Body of pancreas (tissue), 4 donors: ENCODE data around the gene SALL4. TPM values are rescaled to one million over a fixed set of nuclear protein-coding genes. Genes with fewer than 3 reads are reported as not detected.

Source experiments
- ATAC-seq: fragments of 150-250 bp; one replicate; pipeline ENCODE4 v1.9.1; 2016
- DNase-seq, 4 donors: peaks; one replicate each; pipeline ENCODE4 v3.0.0-alpha.2; 2019
- H3K27ac ChIP-seq, 4 donors: fragments of 200-600 bp; sonication (generic); 1 replicate in 3 of 4; 2 replicates in 1 of 4; pipeline versions ENCODE4 v1.5.1 to v1.6.1; 2016 to 2019; ENCODE audit warnings: mild to moderate bottlenecking in 1 of 4, mixed read lengths in 1 of 4, moderate library complexity in 1 of 4
- H3K27me3 ChIP-seq, 2 donors: fragments of 200-600 bp; sonication (generic); one replicate each; pipeline ENCODE4 v1.6.0; 2016; ENCODE audit warnings: mild to moderate bottlenecking in 1 of 2
- H3K36me3 ChIP-seq, 2 donors: fragments of 200-600 bp; sonication (generic); replicated peaks in 1 of 2; 2 replicates each; pipeline ENCODE4 v1.5.1; 2016; ENCODE audit warnings: low read depth in 2 of 2; ENCODE audit not compliant: insufficient read depth in 1 of 2
- H3K4me1 ChIP-seq: fragments of 200-600 bp; sonication (generic); one replicate; pipeline ENCODE4 v1.6.0; 2016
- H3K4me3 ChIP-seq, 2 donors: fragments of 200-600 bp; sonication (generic); 1 replicate in 1 of 2; 2 replicates in 1 of 2; pipeline ENCODE4 v1.5.1; 2016 to 2019
- H3K9me3 ChIP-seq, 3 donors: fragments of 200-600 bp; sonication (generic); 1 replicate in 2 of 3; 2 replicates in 1 of 3; pipeline ENCODE4 v1.5.1; 2016
- POLR2A ChIP-seq, 3 donors: fragments of 450-650 bp; IDR thresholded peaks; one replicate each; pipeline ENCODE4 v1.6.1; 2016; ENCODE audit warnings: antibody characterized with exemption in 3 of 3, mild to moderate bottlenecking in 2 of 3
- WGBS, 2 donors: methylation state at CpG; one replicate each; pipeline ENCODE4 v1.1.5; 2017; 5-methylcytosine and 5-hydroxymethylcytosine counted together
- intact Hi-C: fragments of 100-400 bp; cut with DNase I; formaldehyde crosslinking; loops from one replicate; pipeline ENCODE4 v1.15.1; 2023
- total RNA-seq, 2 donors: library from RNA; depleted of rRNA; stranded (reverse); fragments of >200 nt; gene quantifications; one replicate each; pipeline ENCODE4 v1.1.0, GENCODE V29; 2016
- TF ChIP-seq, protein P1 (sequence below), 7 experiments: fragments of 450-650 bp in 4 of 7; fragments of 200-600 bp in 3 of 7; sonication (generic) in 3 of 7; IDR thresholded peaks; one replicate each; pipeline ENCODE4 v1.5.1; 2016 to 2019; ENCODE audit warnings: antibody characterized with exemption in 7 of 7

The SALL4 gene
- total RNA-seq, 2 donors from 2014 or later, result 1.6 to 5.9 TPM

GRCh38 chr20:51735728-51736600 lies 66.4 kb downstream of the SALL4 start:
- no peaks in the 10 kb centered on the region for H3K9me3 ChIP-seq
- H3K36me3 ChIP-seq, result no peaks in the 10 kb centered on the region
- H3K4me1 ChIP-seq, result no peaks in the 10 kb centered on the region
- no peak overlapping the region for H3K27ac ChIP-seq
- no peak for TF ChIP-seq POLR2A (IDR thresholded peaks at IDR 0.05)
- TF ChIP-seq, protein P1, sequence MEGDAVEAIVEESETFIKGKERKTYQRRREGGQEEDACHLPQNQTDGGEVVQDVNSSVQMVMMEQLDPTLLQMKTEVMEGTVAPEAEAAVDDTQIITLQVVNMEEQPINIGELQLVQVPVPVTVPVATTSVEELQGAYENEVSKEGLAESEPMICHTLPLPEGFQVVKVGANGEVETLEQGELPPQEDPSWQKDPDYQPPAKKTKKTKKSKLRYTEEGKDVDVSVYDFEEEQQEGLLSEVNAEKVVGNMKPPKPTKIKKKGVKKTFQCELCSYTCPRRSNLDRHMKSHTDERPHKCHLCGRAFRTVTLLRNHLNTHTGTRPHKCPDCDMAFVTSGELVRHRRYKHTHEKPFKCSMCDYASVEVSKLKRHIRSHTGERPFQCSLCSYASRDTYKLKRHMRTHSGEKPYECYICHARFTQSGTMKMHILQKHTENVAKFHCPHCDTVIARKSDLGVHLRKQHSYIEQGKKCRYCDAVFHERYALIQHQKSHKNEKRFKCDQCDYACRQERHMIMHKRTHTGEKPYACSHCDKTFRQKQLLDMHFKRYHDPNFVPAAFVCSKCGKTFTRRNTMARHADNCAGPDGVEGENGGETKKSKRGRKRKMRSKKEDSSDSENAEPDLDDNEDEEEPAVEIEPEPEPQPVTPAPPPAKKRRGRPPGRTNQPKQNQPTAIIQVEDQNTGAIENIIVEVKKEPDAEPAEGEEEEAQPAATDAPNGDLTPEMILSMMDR (IDR thresholded peaks at IDR 0.05), result no peak
- ATAC-seq, result no peak
- no peak overlapping the region for H3K4me3 ChIP-seq
- no peaks in the 10 kb centered on the region for H3K27me3 ChIP-seq
- WGBS, 2 donors, result 78 to 80% methylated on average over 11 of the region's 11 CpGs
- no peak for DNase-seq
- intact Hi-C loops, result no loop called here

DNA sequence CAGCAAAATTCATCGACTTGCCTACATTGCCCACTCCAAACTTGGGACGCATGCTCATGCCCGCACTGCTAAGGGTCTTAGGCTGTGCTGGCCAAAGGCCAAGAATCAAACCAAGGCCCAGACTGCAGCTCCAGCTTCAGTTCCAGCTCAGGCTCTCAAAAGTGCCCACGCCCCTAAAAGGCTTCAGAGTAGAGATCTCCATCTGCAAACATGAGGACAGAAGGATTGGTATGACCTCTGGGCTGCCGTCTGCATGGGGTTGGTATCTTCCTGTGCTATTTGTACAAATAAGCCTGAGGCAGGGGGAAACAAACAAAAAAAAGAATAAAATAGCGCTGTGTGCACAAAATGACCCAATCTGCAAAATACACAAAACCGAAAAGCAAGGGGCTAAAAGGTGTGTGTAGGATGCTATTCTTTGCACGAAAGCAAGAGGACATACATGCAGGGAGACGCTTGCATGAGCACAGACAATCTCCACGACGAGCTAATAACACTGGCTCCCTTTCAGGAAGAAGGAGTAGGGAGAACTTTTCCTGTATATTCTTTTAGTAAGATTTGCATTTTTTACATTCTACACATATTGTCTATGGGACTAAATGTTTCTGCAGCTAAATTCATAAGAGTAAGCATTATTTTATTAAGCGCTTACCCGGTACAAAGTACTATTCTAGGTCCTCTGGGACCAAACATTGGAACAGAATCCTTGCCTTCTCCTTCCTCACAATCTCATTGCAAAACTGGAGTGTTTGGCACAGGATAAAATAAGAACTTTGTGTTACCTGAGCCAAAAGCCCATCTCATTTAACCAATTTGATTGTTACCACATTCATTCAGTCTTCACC lies 67.2 kb downstream of the SALL4 start:
- TF ChIP-seq, protein P1 (IDR thresholded peaks at IDR 0.05), result no peak
- TF ChIP-seq POLR2A (IDR thresholded peaks at IDR 0.05), result no peak
- H3K9me3 ChIP-seq, result no peaks in the 10 kb centered on the region
- H3K27ac ChIP-seq, result no peak overlapping the region
- no peaks in the 10 kb centered on the region for H3K4me1 ChIP-seq
- DNase-seq, result no peak
- ATAC-seq, result no peak
- H3K36me3 ChIP-seq, result no peaks in the 10 kb centered on the region
- intact Hi-C loops, result no loop called here
- H3K4me3 ChIP-seq, result no peak overlapping the region
- H3K27me3 ChIP-seq, result no peaks in the 10 kb centered on the region
- WGBS, 2 donors, result 70 to 71% methylated on average over 11 to 13 of the region's 13 CpGs

DNA sequence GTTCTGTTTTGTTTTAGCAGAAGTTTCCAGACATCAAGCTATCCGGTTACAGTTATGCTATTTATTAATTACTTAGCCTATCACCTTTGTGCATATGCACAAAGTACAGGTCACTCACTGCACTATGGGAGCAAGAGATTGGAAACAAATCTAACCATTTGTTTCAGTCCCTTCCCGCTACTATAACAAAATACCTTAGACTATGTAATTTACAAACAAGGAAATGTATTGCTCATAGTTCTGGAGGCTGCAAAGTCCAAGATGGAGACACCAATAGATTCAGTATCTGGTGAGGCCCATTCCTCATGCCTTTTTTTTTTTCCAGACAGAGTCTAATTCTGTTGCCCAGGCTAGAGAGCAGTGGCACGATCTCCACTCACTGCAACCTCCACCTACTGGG lies 69.3 kb downstream of the SALL4 start:
- Histone ChIP-seq H3K36me3 (no peaks in the 10 kb centered on the region), H3K4me3 (no peak overlapping the region), H3K27me3 (no peaks in the 10 kb centered on the region), H3K4me1 (no peaks in the 10 kb centered on the region), H3K27ac (no peak overlapping the region), H3K9me3 (no peaks in the 10 kb centered on the region)
- ATAC-seq (no peak), DNase-seq (no peak)
- WGBS, 2 donors, result 86 to 95% methylated on average over 3 of the region's 3 CpGs
- TF ChIP-seq, protein P1 (IDR thresholded peaks at IDR 0.05), result no peak
- no peak for TF ChIP-seq POLR2A (IDR thresholded peaks at IDR 0.05)
- intact Hi-C loops, result no loop called here

Other genes starting within 250 kb of the SALL4 start
- gene ATP9A, start 34.1 kb downstream of the SALL4 start, total RNA-seq, result 10 to 100 TPM; 16.8 to 24.6 TPM